Transverse colon (tissue), 4 donors: ENCODE results near the gene PHF23. TPM values are rescaled to one million over a fixed set of nuclear protein-coding genes. Genes with fewer than 3 reads are reported as not detected.

ENCODE experiments used
- DNase-seq: peaks from one replicate; pipeline ENCODE4 v3.0.0-alpha.2; 2019
- H3K27ac ChIP-seq, 4 donors: fragments of 200-600 bp; sonication (generic); 2 replicates each; pipeline ENCODE4 v1.5.1; 2016 to 2018; ENCODE audit warnings: inconsistent platforms in 4 of 4
- H3K27me3 ChIP-seq: fragments of 200-600 bp; sonication (generic); 2 replicates; pipeline ENCODE4 v1.5.1; 2017; ENCODE audit warnings: inconsistent platforms
- H3K36me3 ChIP-seq, 4 donors: fragments of 200-600 bp; sonication (generic); 2 replicates each; pipeline ENCODE4 v1.5.1; 2017 to 2019; ENCODE audit warnings: inconsistent platforms in 4 of 4
- H3K4me1 ChIP-seq, 4 donors: fragments of 200-600 bp; sonication (generic); 2 replicates each; pipeline ENCODE4 v1.5.1; 2017 to 2020; ENCODE audit warnings: inconsistent platforms in 4 of 4
- H3K4me3 ChIP-seq, 4 donors: fragments of 200-600 bp; sonication (generic); 1 replicate in 1 of 4; 2 replicates in 3 of 4; pipeline versions ENCODE4 v1.5.1 to v1.6.1; 2017 to 2019; ENCODE audit warnings: inconsistent platforms in 4 of 4
- H3K9me3 ChIP-seq, 2 donors: fragments of 200-600 bp; sonication (generic); 2 replicates each; pipeline ENCODE4 v1.5.1; 2017 to 2019; ENCODE audit warnings: inconsistent platforms in 2 of 2
- CTCF ChIP-seq, 5 experiments: fragments of 200-600 bp in 3 of 5; fragments of 450-650 bp in 2 of 5; sonication (generic) in 3 of 5; IDR thresholded peaks; 1 replicate in 2 of 5; 2 replicates in 3 of 5; pipeline ENCODE4 v1.5.1; 2016 to 2017; ENCODE audit warnings: antibody characterized with exemption in 5 of 5, inconsistent platforms in 3 of 5, mild to moderate bottlenecking in 2 of 5, moderate library complexity in 1 of 5
- EP300 ChIP-seq: sonication (generic); formaldehyde crosslinking; IDR thresholded peaks from one replicate; pipeline ENCODE4 v1.6.1; 2017; ENCODE audit warnings: antibody characterized with exemption, low read depth
- POLR2A ChIP-seq: fragments of 450-650 bp; IDR thresholded peaks from one replicate; pipeline ENCODE4 v1.6.1; 2016; ENCODE audit warnings: antibody characterized with exemption, mild to moderate bottlenecking, moderate library complexity
- POLR2AphosphoS5 ChIP-seq, 3 donors: sonication (generic); formaldehyde crosslinking; IDR thresholded peaks; one replicate each; pipeline ENCODE4 v1.6.1; 2016; ENCODE audit warnings: antibody characterized with exemption in 3 of 3
- WGBS, 2 donors: methylation state at CpG; one replicate each; pipeline ENCODE4 v1.1.5; 2018; ENCODE audit warnings: low coverage in 1 of 2; 5-methylcytosine and 5-hydroxymethylcytosine counted together
- in situ Hi-C, 4 donors: fragments of 200-750 bp; cut with MboI; loops; one replicate each; pipeline versions ENCODE4 v1.15.0 to v1.15.1; 2017; ENCODE audit warnings: low sequenced_read_pairs in 3 of 4, low pct_ligation_motif_present in 1 of 4, low pct_unique_long_range_greater_than_20kb in 1 of 4
- intact Hi-C: fragments of 100-400 bp; cut with DNase I; formaldehyde crosslinking; loops from one replicate; pipeline ENCODE4 v1.15.1; 2023; ENCODE audit warnings: low total_unique reads
- total RNA-seq, 4 donors: library from RNA; depleted of rRNA; stranded (reverse); fragments of >200 nt; gene quantifications; one replicate each; pipeline ENCODE4 v1.1.0, GENCODE V29; 2016

Gene PHF23
- total RNA-seq, 4 donors from 2014 or later = 20.6 to 33.5 (median 27.8) TPM

GRCh38 chr17:7214300-7215135, 24.7 kb downstream of the PHF23 start:
- 0 to 2% methylated on average over 16 to 45 of the region's 45 CpGs for WGBS, 2 donors
- H3K27me3 ChIP-seq = no peaks in the 10 kb centered on the region
- in situ Hi-C loops (loop anchor here in 1 of 4 donors (10.0 kb wide), 1 partner anchor 170 kb away; the partner anchor contains the start of gene SLC16A11), intact Hi-C loops (no loop called here)
- H3K9me3 ChIP-seq = no peaks in the 10 kb centered on the region
- peak in 1 of 3 donors; percentile 19 for TF ChIP-seq POLR2AphosphoS5 (IDR thresholded peaks at IDR 0.05)
- no peak for TF ChIP-seq EP300
- peak; percentile 27 to 61 (median 46) for TF ChIP-seq CTCF (IDR thresholded peaks at IDR 0.05)
- H3K4me3 ChIP-seq = peak overlapping the region; percentile 13 to 59 (median 29)
- peak; percentile 99 for DNase-seq
- H3K36me3 ChIP-seq = no peaks in the 10 kb centered on the region
- H3K4me1 ChIP-seq = peaks cover 26 to 56% (median 49%) of the 10 kb centered on the region in 4 donors
- peak overlapping the region; percentile 79 to 100 (median 92) for H3K27ac ChIP-seq

GRCh38 chr17:7213895-7214299, 25.4 kb downstream of the PHF23 start:
- H3K4me1 ChIP-seq = peaks cover 20 to 50% (median 43%) of the 10 kb centered on the region in 4 donors
- in situ Hi-C loops (loop anchor here in 1 of 4 donors (10.0 kb wide), 1 partner anchor 169 kb away; the partner anchor contains the start of gene SLC16A11), intact Hi-C loops (no loop called here)
- H3K4me3 ChIP-seq = peak overlapping the region in 3 of 4 donors; percentile 25 to 59 (median 33)
- WGBS, 2 donors = 4 to 9% methylated on average over 4 to 15 of the region's 15 CpGs
- no peaks in the 10 kb centered on the region for H3K36me3 ChIP-seq
- DNase-seq = peak; percentile 79
- H3K9me3 ChIP-seq = no peaks in the 10 kb centered on the region
- TF ChIP-seq CTCF (IDR thresholded peaks at IDR 0.05) (peak in 3 of 5 experiments; percentile 12 to 35 (median 17)), POLR2A (no peak), EP300 (no peak), POLR2AphosphoS5 (IDR thresholded peaks at IDR 0.05) (no peak)
- H3K27me3 ChIP-seq = no peaks in the 10 kb centered on the region
- peak overlapping the region; percentile 79 to 100 (median 92) for H3K27ac ChIP-seq

GRCh38 chr17:7211491-7212273, 27.6 kb downstream of the PHF23 start:
- intact Hi-C loops = no loop called here
- Histone ChIP-seq H3K4me1 (peaks cover 8 to 31% (median 26%) of the 10 kb centered on the region in 4 donors), H3K27me3 (no peaks in the 10 kb centered on the region), H3K27ac (no peak overlapping the region), H3K36me3 (no peaks in the 10 kb centered on the region), H3K9me3 (no peaks in the 10 kb centered on the region), H3K4me3 (no peak overlapping the region)
- WGBS, 2 donors = 27 to 43% methylated on average over 3 to 37 of the region's 37 CpGs
- no peak for DNase-seq
- in situ Hi-C loops = loop anchor here in 1 of 4 donors (10.0 kb wide), 1 partner anchor 167 kb away; the partner anchor contains the start of gene SLC16A11
- TF ChIP-seq POLR2A (no peak), CTCF (IDR thresholded peaks at IDR 0.05) (no peak), POLR2AphosphoS5 (IDR thresholded peaks at IDR 0.05) (no peak), EP300 (no peak)
